ENCODE results near the gene DSE. TPM values are rescaled to one million over a fixed set of nuclear protein-coding genes. Genes with fewer than 3 reads are reported as not detected.

The DSE gene
- polyA plus RNA-seq, 1 donor from 2014 or later, result 15.0 TPM

DNA sequence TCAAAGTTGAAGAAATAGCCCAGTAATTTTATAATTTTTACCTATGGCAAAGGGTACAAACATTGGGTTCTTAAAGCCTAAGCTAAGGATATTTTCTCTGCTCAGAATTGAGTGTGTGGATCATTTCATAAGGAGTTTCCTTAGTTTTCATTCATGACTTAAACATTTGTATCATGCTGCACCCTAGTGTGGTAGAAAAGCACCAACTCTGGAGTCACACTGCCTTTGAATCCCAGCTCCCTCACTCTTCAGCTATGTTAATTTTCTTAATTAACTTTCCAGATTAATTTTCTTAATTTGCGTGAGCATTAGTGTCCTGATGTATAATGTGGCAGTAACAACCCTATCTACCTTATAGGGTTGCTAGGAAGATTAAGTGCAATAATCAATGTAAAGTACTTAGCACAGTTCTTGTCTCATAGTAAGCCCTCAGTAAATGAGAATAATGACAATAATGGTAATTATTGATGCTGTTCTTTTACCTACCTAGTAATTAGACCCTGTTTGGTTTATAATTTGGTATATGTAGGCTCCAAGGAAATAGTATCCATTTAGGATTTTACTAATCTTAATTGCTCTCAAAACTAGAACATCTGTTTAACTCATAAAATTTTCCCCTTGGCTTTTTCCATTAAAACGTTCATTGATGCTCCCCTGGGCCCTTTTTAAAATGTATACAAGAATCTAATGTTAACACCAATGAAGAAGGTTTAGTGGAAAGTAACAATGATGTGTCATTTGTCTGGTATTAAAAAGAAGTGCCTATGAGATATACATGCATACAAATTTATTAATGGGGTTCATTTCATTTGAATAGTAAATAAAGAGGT is 31.6 kb downstream of the DSE start:
- Histone ChIP-seq H3K27ac (ENCODE audit: low read length) (no peak overlapping the region), H2AFZ (ENCODE audit: low read depth, low read length) (no peak overlapping the region), H3K9ac (ENCODE audit: low read length) (no peak overlapping the region), H3K4me2 (ENCODE audit: low read length) (no peak overlapping the region), H3K27me3 (ENCODE audit: insufficient read depth, low read depth, low read length) (no peaks in the 10 kb centered on the region), H3F3A (ENCODE audit: insufficient read depth, low read length, poor library complexity, severe bottlenecking) (no peaks in the 10 kb centered on the region), H3K36me3 (ENCODE audit: insufficient read depth, low read length) (no peaks in the 10 kb centered on the region), H3K9me3 (ENCODE audit: low read length) (no peaks in the 10 kb centered on the region), H3K4me3 (ENCODE audit: low read length) (no peak overlapping the region), H3K79me2 (replicated peaks; ENCODE audit: insufficient read depth, low read length) (no peaks in the 10 kb centered on the region), H4K20me1 (ENCODE audit: insufficient read depth) (no peaks in the 10 kb centered on the region), H3K9me2 (ENCODE audit: insufficient read depth, low read length) (no peaks in the 10 kb centered on the region)
- no peak for TF ChIP-seq EP300 (conservative IDR thresholded peaks at IDR 0.05; ENCODE audit: poor library complexity, severe bottlenecking)
- no peak for TF ChIP-seq POLR2AphosphoS5 (IDR thresholded peaks at IDR 0.05)
- no peak for TF ChIP-seq REST (IDR thresholded peaks at IDR 0.05; ENCODE audit: borderline replicate concordance)
- TF ChIP-seq EZH2 (IDR thresholded peaks at IDR 0.05; ENCODE audit: borderline replicate concordance, insufficient read depth, low read length, poor library complexity, severe bottlenecking), result no peak

DNA sequence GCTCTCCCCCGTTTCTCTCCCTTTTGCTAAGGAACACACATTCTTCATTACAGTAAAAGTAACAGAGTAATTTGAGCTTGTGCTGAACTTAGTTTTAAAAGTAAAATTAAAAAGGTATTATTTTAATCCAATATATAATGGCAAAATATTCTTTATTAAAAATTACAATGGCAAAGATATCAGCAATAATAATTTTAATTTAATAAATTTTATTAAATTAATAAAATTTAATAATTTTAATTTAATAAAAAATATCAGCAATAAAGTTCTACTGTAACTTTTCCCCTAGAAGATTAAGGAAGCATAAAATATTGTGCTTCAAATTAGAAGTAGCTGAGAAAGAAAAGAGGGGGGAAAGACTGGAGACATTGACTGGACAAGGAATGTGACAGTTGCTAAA is 32.5 kb downstream of the DSE start:
- Histone ChIP-seq H4K20me1 (ENCODE audit: insufficient read depth) (no peaks in the 10 kb centered on the region), H3K4me3 (ENCODE audit: low read length) (no peak overlapping the region), H3K27me3 (ENCODE audit: insufficient read depth, low read depth, low read length) (no peaks in the 10 kb centered on the region), H3K9me3 (ENCODE audit: low read length) (no peaks in the 10 kb centered on the region), H3K4me2 (ENCODE audit: low read length) (no peak overlapping the region), H3K36me3 (ENCODE audit: insufficient read depth, low read length) (no peaks in the 10 kb centered on the region), H2AFZ (ENCODE audit: low read depth, low read length) (no peak overlapping the region), H3K79me2 (replicated peaks; ENCODE audit: insufficient read depth, low read length) (no peaks in the 10 kb centered on the region), H3F3A (ENCODE audit: insufficient read depth, low read length, poor library complexity, severe bottlenecking) (no peaks in the 10 kb centered on the region), H3K27ac (ENCODE audit: low read length) (no peak overlapping the region), H3K9ac (ENCODE audit: low read length) (no peak overlapping the region), H3K9me2 (ENCODE audit: insufficient read depth, low read length) (no peaks in the 10 kb centered on the region)
- TF ChIP-seq EZH2 (IDR thresholded peaks at IDR 0.05; ENCODE audit: borderline replicate concordance, insufficient read depth, low read length, poor library complexity, severe bottlenecking), result no peak

DNA sequence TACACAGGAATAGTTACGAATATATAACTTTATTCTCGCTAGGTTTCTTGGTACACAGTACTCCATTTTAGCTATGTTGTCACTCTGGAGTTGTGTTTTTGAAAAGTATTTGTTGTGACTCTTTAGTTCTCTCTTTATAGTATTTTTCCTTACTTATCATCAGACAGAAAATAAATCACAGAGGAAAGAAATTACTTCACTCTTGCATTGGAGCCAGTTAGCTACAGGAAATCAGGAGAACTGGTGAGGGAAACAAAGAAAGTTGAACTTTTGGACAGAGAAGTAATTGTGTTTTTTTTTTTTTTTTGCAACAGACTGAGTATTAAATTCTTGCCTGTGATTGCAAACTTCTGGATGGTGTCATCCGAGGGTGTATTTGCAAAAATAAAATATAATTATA is 33.9 kb downstream of the DSE start:
- Histone ChIP-seq H3K4me3 (ENCODE audit: low read length) (no peak overlapping the region), H3K79me2 (replicated peaks; ENCODE audit: insufficient read depth, low read length) (no peaks in the 10 kb centered on the region), H4K20me1 (ENCODE audit: insufficient read depth) (no peaks in the 10 kb centered on the region), H3K27ac (ENCODE audit: low read length) (no peak overlapping the region), H3K4me2 (ENCODE audit: low read length) (no peak overlapping the region), H3F3A (ENCODE audit: insufficient read depth, low read length, poor library complexity, severe bottlenecking) (no peaks in the 10 kb centered on the region), H2AFZ (ENCODE audit: low read depth, low read length) (no peak overlapping the region), H3K9ac (ENCODE audit: low read length) (no peak overlapping the region), H3K27me3 (ENCODE audit: insufficient read depth, low read depth, low read length) (no peaks in the 10 kb centered on the region), H3K36me3 (ENCODE audit: insufficient read depth, low read length) (no peaks in the 10 kb centered on the region), H3K9me3 (ENCODE audit: low read length) (no peaks in the 10 kb centered on the region), H3K9me2 (ENCODE audit: insufficient read depth, low read length) (no peaks in the 10 kb centered on the region)
- TF ChIP-seq REST (IDR thresholded peaks at IDR 0.05; ENCODE audit: borderline replicate concordance) (no peak), MXI1 (conservative IDR thresholded peaks at IDR 0.05; ENCODE audit: poor library complexity, severe bottlenecking) (no peak), EZH2 (IDR thresholded peaks at IDR 0.05; ENCODE audit: borderline replicate concordance, insufficient read depth, low read length, poor library complexity, severe bottlenecking) (no peak), POLR2AphosphoS5 (IDR thresholded peaks at IDR 0.05) (no peak), TAF1 (IDR thresholded peaks at IDR 0.05; ENCODE audit: low read depth) (no peak), SMC3 (conservative IDR thresholded peaks at IDR 0.05; ENCODE audit: poor library complexity) (no peak), EP300 (conservative IDR thresholded peaks at IDR 0.05; ENCODE audit: poor library complexity, severe bottlenecking) (no peak), RAD21 (conservative IDR thresholded peaks at IDR 0.05) (no peak)
- TF ChIP-seq, protein P1, sequence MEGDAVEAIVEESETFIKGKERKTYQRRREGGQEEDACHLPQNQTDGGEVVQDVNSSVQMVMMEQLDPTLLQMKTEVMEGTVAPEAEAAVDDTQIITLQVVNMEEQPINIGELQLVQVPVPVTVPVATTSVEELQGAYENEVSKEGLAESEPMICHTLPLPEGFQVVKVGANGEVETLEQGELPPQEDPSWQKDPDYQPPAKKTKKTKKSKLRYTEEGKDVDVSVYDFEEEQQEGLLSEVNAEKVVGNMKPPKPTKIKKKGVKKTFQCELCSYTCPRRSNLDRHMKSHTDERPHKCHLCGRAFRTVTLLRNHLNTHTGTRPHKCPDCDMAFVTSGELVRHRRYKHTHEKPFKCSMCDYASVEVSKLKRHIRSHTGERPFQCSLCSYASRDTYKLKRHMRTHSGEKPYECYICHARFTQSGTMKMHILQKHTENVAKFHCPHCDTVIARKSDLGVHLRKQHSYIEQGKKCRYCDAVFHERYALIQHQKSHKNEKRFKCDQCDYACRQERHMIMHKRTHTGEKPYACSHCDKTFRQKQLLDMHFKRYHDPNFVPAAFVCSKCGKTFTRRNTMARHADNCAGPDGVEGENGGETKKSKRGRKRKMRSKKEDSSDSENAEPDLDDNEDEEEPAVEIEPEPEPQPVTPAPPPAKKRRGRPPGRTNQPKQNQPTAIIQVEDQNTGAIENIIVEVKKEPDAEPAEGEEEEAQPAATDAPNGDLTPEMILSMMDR (IDR thresholded peaks at IDR 0.05; ENCODE audit: poor library complexity, severe bottlenecking), result no peak

Measured in neural cell (in vitro differentiated cells).